ENCODE measurements around the gene SVIL.

- TF ChIP-seq, protein P1, sequence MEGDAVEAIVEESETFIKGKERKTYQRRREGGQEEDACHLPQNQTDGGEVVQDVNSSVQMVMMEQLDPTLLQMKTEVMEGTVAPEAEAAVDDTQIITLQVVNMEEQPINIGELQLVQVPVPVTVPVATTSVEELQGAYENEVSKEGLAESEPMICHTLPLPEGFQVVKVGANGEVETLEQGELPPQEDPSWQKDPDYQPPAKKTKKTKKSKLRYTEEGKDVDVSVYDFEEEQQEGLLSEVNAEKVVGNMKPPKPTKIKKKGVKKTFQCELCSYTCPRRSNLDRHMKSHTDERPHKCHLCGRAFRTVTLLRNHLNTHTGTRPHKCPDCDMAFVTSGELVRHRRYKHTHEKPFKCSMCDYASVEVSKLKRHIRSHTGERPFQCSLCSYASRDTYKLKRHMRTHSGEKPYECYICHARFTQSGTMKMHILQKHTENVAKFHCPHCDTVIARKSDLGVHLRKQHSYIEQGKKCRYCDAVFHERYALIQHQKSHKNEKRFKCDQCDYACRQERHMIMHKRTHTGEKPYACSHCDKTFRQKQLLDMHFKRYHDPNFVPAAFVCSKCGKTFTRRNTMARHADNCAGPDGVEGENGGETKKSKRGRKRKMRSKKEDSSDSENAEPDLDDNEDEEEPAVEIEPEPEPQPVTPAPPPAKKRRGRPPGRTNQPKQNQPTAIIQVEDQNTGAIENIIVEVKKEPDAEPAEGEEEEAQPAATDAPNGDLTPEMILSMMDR (IDR thresholded peaks at IDR 0.05 in 4 of 5, conservative IDR thresholded peaks at IDR 0.05 in 1 of 5): peak in 4 of 5 experiments; percentile 24 to 69 (median 40)
- peak; percentile 24 to 50 for TF ChIP-seq POLR2A (IDR thresholded peaks at IDR 0.05)
Observed at GRCh38 chr10:29658984-29659965, 24.5 kb upstream of the SVIL start.
